Ovary (tissue), 3 donors: Measurements from ENCODE around the gene SNX7.

Experiments used
- EP300 ChIP-seq: sonication (generic); formaldehyde crosslinking; IDR thresholded peaks from one replicate; pipeline ENCODE4 v1.6.1; 2017; ENCODE audit warnings: antibody characterized with exemption
- POLR2A ChIP-seq: fragments of 450-650 bp; IDR thresholded peaks from one replicate; pipeline ENCODE4 v1.6.1; 2017; ENCODE audit warnings: antibody characterized with exemption, mild to moderate bottlenecking, moderate library complexity
- TF ChIP-seq, protein P1 (sequence below), 3 donors: fragments of 450-650 bp in 2 of 3; fragments of 200-600 bp in 1 of 3; IDR thresholded peaks; one replicate each; pipeline versions ENCODE4 v1.5.1 to v1.8.0; 2016 to 2022; ENCODE audit warnings: antibody characterized with exemption in 3 of 3, mild to moderate bottlenecking in 1 of 3
- donor health status: DM: no; HTN: no; CAD: no.

DNA sequence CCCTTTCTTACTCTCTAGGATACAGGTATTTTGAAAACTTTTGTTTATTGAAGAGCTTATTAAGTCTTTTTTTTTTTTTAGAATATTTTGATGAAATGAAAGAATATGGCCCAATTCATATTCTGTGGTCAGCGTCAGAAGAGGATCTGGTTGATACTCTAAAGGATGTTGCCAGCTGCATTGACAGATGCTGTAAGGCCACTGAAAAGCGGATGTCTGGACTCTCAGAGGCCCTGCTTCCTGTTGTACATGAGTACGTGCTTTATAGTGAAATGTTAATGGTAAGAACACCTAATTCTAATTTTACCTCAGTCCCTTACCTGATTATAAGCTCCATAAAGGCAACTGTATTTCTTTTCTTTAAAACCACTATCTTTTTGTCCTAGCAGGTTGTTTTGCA lies 37.1 kb downstream of the SNX7 start:
- TF ChIP-seq, protein P1, sequence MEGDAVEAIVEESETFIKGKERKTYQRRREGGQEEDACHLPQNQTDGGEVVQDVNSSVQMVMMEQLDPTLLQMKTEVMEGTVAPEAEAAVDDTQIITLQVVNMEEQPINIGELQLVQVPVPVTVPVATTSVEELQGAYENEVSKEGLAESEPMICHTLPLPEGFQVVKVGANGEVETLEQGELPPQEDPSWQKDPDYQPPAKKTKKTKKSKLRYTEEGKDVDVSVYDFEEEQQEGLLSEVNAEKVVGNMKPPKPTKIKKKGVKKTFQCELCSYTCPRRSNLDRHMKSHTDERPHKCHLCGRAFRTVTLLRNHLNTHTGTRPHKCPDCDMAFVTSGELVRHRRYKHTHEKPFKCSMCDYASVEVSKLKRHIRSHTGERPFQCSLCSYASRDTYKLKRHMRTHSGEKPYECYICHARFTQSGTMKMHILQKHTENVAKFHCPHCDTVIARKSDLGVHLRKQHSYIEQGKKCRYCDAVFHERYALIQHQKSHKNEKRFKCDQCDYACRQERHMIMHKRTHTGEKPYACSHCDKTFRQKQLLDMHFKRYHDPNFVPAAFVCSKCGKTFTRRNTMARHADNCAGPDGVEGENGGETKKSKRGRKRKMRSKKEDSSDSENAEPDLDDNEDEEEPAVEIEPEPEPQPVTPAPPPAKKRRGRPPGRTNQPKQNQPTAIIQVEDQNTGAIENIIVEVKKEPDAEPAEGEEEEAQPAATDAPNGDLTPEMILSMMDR (IDR thresholded peaks at IDR 0.05): no peak
- TF ChIP-seq EP300 (no peak), POLR2A (no peak)
